ENCODE results near the gene HS6ST2. TPM values are rescaled to one million over a fixed set of nuclear protein-coding genes. Genes with fewer than 3 reads are reported as not detected.

The HS6ST2 gene
- total and polyA plus RNA-seq, 10 of the 15 experiments (the other 5 are each of a cell fraction or from before 2014, with no cell fraction given) = not detected

GRCh38 chrX:132918523-132918922, 39.9 kb downstream of the HS6ST2 start:
- intact Hi-C loops (cut with micrococcal nuclease; ENCODE audit: unreplicated experiment) (no loop called here), in situ Hi-C loops (cut with MboI) (no loop called here)
- no peaks in the 10 kb centered on the region for H3K4me1 ChIP-seq (ENCODE audit: control insufficient read depth, insufficient read depth, low read length)
- H3K9me3 ChIP-seq (replicated peaks; ENCODE audit: control insufficient read depth, insufficient read depth, low read length) = no peaks in the 10 kb centered on the region
- RAD21 ChIA-PET (ENCODE audit: unreplicated experiment) = no interaction called here
- SMC1A ChIA-PET (ENCODE audit: uncharacterized antibody, unreplicated experiment) = no interaction called here
- CTCF ChIA-PET = interaction anchor here (0.9 kb wide), 1 partner anchor 16 kb away, joined by 3 read pairs; no protein-coding TSS in a partner anchor
- DNase-seq (ENCODE audit: low read depth, low spot score) (no peak), FAIRE-seq (no peak), ATAC-seq (no peak)
- H3K36me3 ChIP-seq (ENCODE audit: control insufficient read depth in 2 of 2, insufficient read depth in 2 of 2, low read length in 1 of 2) = no peaks in the 10 kb centered on the region
- H3K27ac ChIP-seq (ENCODE audit: control insufficient read depth, insufficient read depth) = no peak overlapping the region
- no peaks in the 10 kb centered on the region for H3K27me3 ChIP-seq (replicated peaks in 1 of 2; ENCODE audit: control insufficient read depth in 2 of 2, insufficient read depth in 2 of 2, low read length in 1 of 2)
- no peak overlapping the region for H3K9ac ChIP-seq (ENCODE audit: control insufficient read depth, insufficient read depth, low read length)
- H3K79me2 ChIP-seq (ENCODE audit: control insufficient read depth, insufficient read depth, low read length) = no peaks in the 10 kb centered on the region
- H3K4me2 ChIP-seq (ENCODE audit: control insufficient read depth, insufficient read depth) = no peak overlapping the region
- TF ChIP-seq BHLHE40 (IDR thresholded peaks at IDR 0.05; ENCODE audit: borderline replicate concordance in 1 of 2, low read depth in 2 of 2, low read length in 1 of 2) (no peak), BMI1 (IDR thresholded peaks at IDR 0.05; ENCODE audit: borderline replicate concordance) (no peak), SIN3A (IDR thresholded peaks at IDR 0.05; ENCODE audit: low read depth, low read length) (no peak), RELB (IDR thresholded peaks at IDR 0.05; ENCODE audit: low read depth) (no peak), USF2 (IDR thresholded peaks at IDR 0.05; ENCODE audit: borderline replicate concordance, low read depth, low read length) (no peak), NR2C1 (IDR thresholded peaks at IDR 0.05) (no peak), PAX8 (IDR thresholded peaks at IDR 0.05) (no peak), TARDBP (IDR thresholded peaks at IDR 0.05; ENCODE audit: borderline replicate concordance) (no peak), RAD21 (IDR thresholded peaks at IDR 0.05; ENCODE audit: insufficient read depth, low read depth, low read length) (no peak), MYB (IDR thresholded peaks at IDR 0.05; ENCODE audit: borderline replicate concordance, low read depth, low read length) (no peak), PML (IDR thresholded peaks at IDR 0.05; ENCODE audit: low read length) (no peak)
- POLR2A ChIA-PET = no interaction called here
- H2AFZ ChIP-seq (ENCODE audit: control insufficient read depth, low read depth, low read length) = no peak overlapping the region
- BruUV-seq (replicated peaks) = no TSS peak
- H3K4me3 ChIP-seq = no peak overlapping the region
- no peaks in the 10 kb centered on the region for H4K20me1 ChIP-seq (ENCODE audit: control insufficient read depth, insufficient read depth)

Measured in GM12878 (cell line).